NB4 (cell line): ENCODE data around the gene EXOC6B.

Experiments
- MAX ChIP-seq: IDR thresholded peaks from 2 replicates; pipeline ENCODE4 v1.6.1; 2011; ENCODE audit warnings: low read depth, low read length
- POLR2A ChIP-seq: IDR thresholded peaks from 2 replicates; pipeline ENCODE4 v1.6.1; 2011; ENCODE audit warnings: mild to moderate bottlenecking; ENCODE audit not compliant: insufficient read length; ENCODE audit errors: extremely low read depth

DNA sequence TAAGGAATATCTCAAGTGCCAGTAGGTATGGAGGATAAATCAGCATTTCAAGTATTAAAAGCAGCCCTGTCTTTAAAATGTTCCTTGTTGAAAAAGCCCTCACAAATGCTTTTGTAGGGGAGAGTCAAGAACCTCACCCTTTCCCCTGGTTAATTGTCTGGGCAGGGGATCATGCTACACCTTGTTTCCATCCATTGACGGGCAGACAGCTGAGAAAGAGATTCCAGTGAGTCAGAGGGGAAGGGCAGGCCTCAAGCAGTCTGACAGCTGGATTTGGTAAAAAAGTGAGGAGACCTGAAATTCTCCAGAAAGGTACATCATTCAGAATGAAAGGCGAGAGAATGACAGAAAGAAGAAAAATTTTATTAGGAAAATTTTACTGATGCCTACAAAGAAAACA lies 475.0 kb downstream of the EXOC6B start:
- TF ChIP-seq MAX (no peak), POLR2A (no peak)
